Omental fat pad (tissue), 4 donors: Measurements from ENCODE around the gene AKR1B15. TPM values are rescaled to one million over a fixed set of nuclear protein-coding genes. Genes with fewer than 3 reads are reported as not detected.

Experiments used
- ATAC-seq: fragments of 150-250 bp; one replicate; pipeline ENCODE4 v1.9.1; 2016; ENCODE audit warnings: mild to moderate bottlenecking, moderate library complexity; ENCODE audit not compliant: low FRiP score
- DNase-seq: peaks from one replicate; pipeline ENCODE4 v3.0.0-alpha.2; 2019; ENCODE audit warnings: low spot score
- total RNA-seq, 4 donors: library from RNA; depleted of rRNA; stranded (reverse); fragments of >200 nt; gene quantifications; one replicate each; pipeline ENCODE4 v1.1.0, GENCODE V29; 2016
- TF ChIP-seq, protein P1 (sequence below), 3 donors: fragments of 450-650 bp; IDR thresholded peaks; one replicate each; pipeline ENCODE4 v1.5.1; 2016 to 2017; ENCODE audit warnings: antibody characterized with exemption in 3 of 3, mild to moderate bottlenecking in 3 of 3, moderate library complexity in 2 of 3

AKR1B15 gene
- total RNA-seq: not detected

DNA sequence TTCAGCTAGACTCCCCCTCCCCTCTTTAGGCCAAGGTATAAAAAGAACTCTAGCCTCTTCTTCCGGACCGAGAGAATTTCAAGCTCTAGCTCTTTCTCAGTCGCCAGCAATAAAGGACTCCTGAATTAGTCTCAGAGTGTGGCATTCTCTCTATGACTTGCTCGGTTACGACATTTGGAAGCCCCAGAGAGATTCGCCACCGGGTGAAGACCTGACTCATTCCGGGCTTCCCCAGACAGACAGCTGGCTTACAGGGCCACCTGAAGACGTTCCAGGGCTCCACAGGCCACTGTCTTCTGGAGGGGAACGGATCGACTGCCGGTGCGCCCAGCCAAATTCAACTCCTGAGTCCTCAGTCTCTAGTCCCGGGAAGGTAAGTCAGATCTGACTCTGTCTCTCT, at the start of gene AKR1B15:
TSS of gene AKR1B15 (plus strand) at position 234 of the 400 bp plus-strand sequence. CDS start 15,510 bp downstream, outside the sequence.
- ATAC-seq: no peak
- TF ChIP-seq, protein P1, sequence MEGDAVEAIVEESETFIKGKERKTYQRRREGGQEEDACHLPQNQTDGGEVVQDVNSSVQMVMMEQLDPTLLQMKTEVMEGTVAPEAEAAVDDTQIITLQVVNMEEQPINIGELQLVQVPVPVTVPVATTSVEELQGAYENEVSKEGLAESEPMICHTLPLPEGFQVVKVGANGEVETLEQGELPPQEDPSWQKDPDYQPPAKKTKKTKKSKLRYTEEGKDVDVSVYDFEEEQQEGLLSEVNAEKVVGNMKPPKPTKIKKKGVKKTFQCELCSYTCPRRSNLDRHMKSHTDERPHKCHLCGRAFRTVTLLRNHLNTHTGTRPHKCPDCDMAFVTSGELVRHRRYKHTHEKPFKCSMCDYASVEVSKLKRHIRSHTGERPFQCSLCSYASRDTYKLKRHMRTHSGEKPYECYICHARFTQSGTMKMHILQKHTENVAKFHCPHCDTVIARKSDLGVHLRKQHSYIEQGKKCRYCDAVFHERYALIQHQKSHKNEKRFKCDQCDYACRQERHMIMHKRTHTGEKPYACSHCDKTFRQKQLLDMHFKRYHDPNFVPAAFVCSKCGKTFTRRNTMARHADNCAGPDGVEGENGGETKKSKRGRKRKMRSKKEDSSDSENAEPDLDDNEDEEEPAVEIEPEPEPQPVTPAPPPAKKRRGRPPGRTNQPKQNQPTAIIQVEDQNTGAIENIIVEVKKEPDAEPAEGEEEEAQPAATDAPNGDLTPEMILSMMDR (IDR thresholded peaks at IDR 0.05): no peak
- no peak for DNase-seq

- DNase-seq (no peak), ATAC-seq (no peak)
- TF ChIP-seq, protein P1 (IDR thresholded peaks at IDR 0.05): no peak
Observed at GRCh38 chr7:134500406-134500805, 48.5 kb upstream of the AKR1B15 start.

GRCh38 chr7:134500982-134501381, 47.9 kb upstream of the AKR1B15 start:
- DNase-seq (no peak), ATAC-seq (no peak)
- TF ChIP-seq, protein P1 (IDR thresholded peaks at IDR 0.05): no peak

GRCh38 chr7:134502463-134503371, 46.2 kb upstream of the AKR1B15 start:
- ATAC-seq (no peak), DNase-seq (no peak)
- TF ChIP-seq, protein P1 (IDR thresholded peaks at IDR 0.05): no peak

DNA sequence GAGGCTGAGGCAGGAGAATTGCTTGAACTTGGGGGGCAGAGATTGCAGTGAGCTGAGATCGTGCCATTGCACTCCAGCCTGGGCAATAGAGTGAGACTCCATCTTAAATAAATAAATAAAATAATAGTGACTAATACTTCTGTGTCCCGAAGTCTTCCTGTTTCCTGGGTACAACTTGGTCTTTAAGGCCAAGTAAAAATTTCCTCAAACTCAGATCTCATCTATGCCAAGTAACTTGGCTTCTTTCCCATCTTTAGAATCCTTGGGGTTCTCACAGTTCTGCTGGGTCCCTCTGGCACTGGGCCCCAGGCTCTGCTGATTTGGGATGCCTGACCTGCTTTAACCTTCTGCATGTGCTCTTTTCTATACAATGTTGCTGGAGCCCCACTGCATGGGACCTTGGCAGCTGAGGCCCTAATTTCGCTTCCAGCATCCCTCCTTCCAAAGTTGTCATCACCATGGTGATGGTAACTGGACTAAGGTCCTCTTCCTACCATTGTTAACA, 44.2 kb upstream of the AKR1B15 start:
- TF ChIP-seq, protein P1 (IDR thresholded peaks at IDR 0.05): no peak
- ATAC-seq (no peak), DNase-seq (no peak)

DNA sequence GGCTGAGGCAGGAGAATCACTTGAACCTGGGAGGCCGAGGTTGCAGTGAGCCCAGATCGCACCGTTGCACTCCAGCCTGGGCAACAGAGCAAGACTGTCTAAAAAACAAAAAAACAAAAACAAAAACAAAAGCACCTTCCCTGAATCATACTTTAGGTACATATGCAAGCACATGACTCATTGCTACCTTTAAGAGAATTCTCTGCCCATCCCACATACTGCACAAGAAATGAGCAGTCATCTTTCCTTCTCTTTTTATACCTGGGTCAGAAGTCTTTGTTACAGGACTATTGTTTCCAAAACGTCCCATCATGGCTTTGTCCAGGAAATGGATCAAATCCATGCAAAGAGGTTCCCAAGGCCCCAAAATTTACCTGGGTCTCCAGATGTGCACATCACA, 43.1 kb upstream of the AKR1B15 start:
- DNase-seq (no peak), ATAC-seq (no peak)
- TF ChIP-seq, protein P1 (IDR thresholded peaks at IDR 0.05): no peak

GRCh38 chr7:134509010-134509409, 39.9 kb upstream of the AKR1B15 start:
- ATAC-seq: no peak

More at GRCh38 chr7:134509010-134509409, 39.9 kb upstream of the AKR1B15 start:
- DNase-seq: no peak
- TF ChIP-seq, protein P1 (IDR thresholded peaks at IDR 0.05): no peak
